ENCODE measurements around the gene PRSS36. TPM values are rescaled to one million over a fixed set of nuclear protein-coding genes. Genes with fewer than 3 reads are reported as not detected.

The PRSS36 gene
- total and polyA plus RNA-seq, 10 donors: 0.70 to 2.6 (median 1.5) TPM; not detected in 1

GRCh38 chr16:31113121-31114120 lies 36.4 kb downstream of the PRSS36 start:
- no peak for DNase-seq
- WGBS, 5 donors: 39 to 65% (median 54%) methylated on average over 5 of the region's 5 CpGs
- intact Hi-C loops (cut with DNase I; ENCODE audit: low total_unique reads): no loop called here
- TF ChIP-seq CTCF (IDR thresholded peaks at IDR 0.05 in 8 of 11, conservative IDR thresholded peaks at IDR 0.05 in 3 of 11) (no peak), POLR2A (IDR thresholded peaks at IDR 0.05) (no peak), POLR2AphosphoS5 (IDR thresholded peaks at IDR 0.05) (peak in 2 of 3 donors; percentile 32 to 41)
- no peaks in the 10 kb centered on the region for H3K27me3 ChIP-seq (replicated peaks in 1 of 7)
- peak overlapping the region in 7 of 8 donors; percentile 47 to 99 (median 76) for H3K27ac ChIP-seq
- H3K4me3 ChIP-seq: peak overlapping the region in 1 of 8 donors; percentile 22
- peaks cover 0 to 44% (median 37%) of the 10 kb centered on the region in 6 donors for H3K36me3 ChIP-seq
- H3K9me3 ChIP-seq: no peaks in the 10 kb centered on the region
- peaks cover 18 to 76% (median 42%) of the 10 kb centered on the region in 6 donors for H3K4me1 ChIP-seq

- H3K27me3 ChIP-seq (replicated peaks in 1 of 7): no peaks in the 10 kb centered on the region
- intact Hi-C loops (cut with DNase I; ENCODE audit: low total_unique reads): no loop called here
- peaks cover 0 to 44% (median 37%) of the 10 kb centered on the region in 6 donors for H3K36me3 ChIP-seq
- WGBS, 5 donors: 65 to 86% (median 73%) methylated on average over 2 of the region's 2 CpGs
- DNase-seq: no peak
- peak overlapping the region in 7 of 8 donors; percentile 47 to 99 (median 76) for H3K27ac ChIP-seq
- H3K9me3 ChIP-seq: no peaks in the 10 kb centered on the region
- H3K4me1 ChIP-seq: peaks cover 13 to 77% (median 42%) of the 10 kb centered on the region in 6 donors
- peak overlapping the region in 1 of 8 donors; percentile 22 for H3K4me3 ChIP-seq
- no peak for TF ChIP-seq POLR2A (IDR thresholded peaks at IDR 0.05)
- TF ChIP-seq CTCF (IDR thresholded peaks at IDR 0.05 in 8 of 11, conservative IDR thresholded peaks at IDR 0.05 in 3 of 11): no peak
- no peak for TF ChIP-seq POLR2AphosphoS5 (IDR thresholded peaks at IDR 0.05)
These were observed 37.2 kb downstream of the PRSS36 start for GRCh38 chr16:31112711-31113110.

GRCh38 chr16:31111881-31112466 lies 37.9 kb downstream of the PRSS36 start:
- TF ChIP-seq CTCF (IDR thresholded peaks at IDR 0.05 in 8 of 11, conservative IDR thresholded peaks at IDR 0.05 in 3 of 11): no peak
- peak in 1 of 3 donors; percentile 53 for TF ChIP-seq POLR2AphosphoS5 (IDR thresholded peaks at IDR 0.05)
- no peak for TF ChIP-seq POLR2A (IDR thresholded peaks at IDR 0.05)
- Histone ChIP-seq H3K4me3 (no peak overlapping the region), H3K36me3 (peaks cover 0 to 44% (median 37%) of the 10 kb centered on the region in 6 donors), H3K27ac (peak overlapping the region in 5 of 8 donors; percentile 47 to 99 (median 79)), H3K4me1 (peaks cover 12 to 81% (median 47%) of the 10 kb centered on the region in 6 donors), H3K9me3 (no peaks in the 10 kb centered on the region), H3K27me3 (replicated peaks in 1 of 7) (no peaks in the 10 kb centered on the region)
- no peak for DNase-seq
- WGBS, 5 donors: 82 to 98% (median 95%) methylated on average over 9 to 23 of the region's 23 CpGs
- intact Hi-C loops (cut with DNase I; ENCODE audit: low total_unique reads): no loop called here
